ENCODE measurements around the gene TC2N. TPM values are rescaled to one million over a fixed set of nuclear protein-coding genes. Genes with fewer than 3 reads are reported as not detected.
"Not testable (repeated sequence)": the region's sequence is repeated elsewhere in the genome, so short reads cannot be mapped to it uniquely, and the experiment has no call there.

Gene TC2N
- total RNA-seq, 1 donor from 2014 or later = 46.1 TPM

DNA sequence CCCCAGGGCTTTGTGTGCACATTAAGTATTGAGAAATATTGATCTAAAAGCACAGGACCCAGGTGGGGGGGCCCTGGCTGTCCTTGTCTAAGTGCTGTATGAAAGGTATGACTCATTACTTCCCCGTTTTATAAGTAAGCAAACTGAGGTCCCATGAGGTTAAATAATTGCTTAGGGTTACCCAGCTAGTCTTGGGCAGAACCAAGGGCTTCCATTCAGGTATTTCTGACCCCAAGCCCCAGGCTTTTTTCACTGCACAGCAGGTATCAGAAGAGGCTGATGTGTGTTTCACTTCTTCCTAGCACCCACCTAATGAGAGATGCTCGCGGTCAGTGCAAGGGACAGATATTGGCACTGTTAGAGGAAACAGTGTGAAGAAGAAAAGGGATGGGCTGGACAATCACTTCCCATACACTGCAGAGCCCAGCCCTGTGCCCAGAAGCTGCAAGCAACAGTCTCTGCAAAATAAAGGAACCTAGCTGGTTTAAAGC, 4.7 kb upstream of the TC2N start:
- TF ChIP-seq CTCF (IDR thresholded peaks at IDR 0.05; ENCODE audit: insufficient read depth, low read length, severe bottlenecking) = no peak
- Histone ChIP-seq H3K4me3 (ENCODE audit: low read depth, low read length) (no peak overlapping the region), H3K36me3 (ENCODE audit: control insufficient read depth, insufficient read depth, low read length) (no peaks in the 10 kb centered on the region), H3K27me3 (ENCODE audit: control insufficient read depth, insufficient read depth, low read length) (no peaks in the 10 kb centered on the region)
- FAIRE-seq (no peak), DNase-seq (ENCODE audit: low read depth) (peak; percentile 27)

DNA sequence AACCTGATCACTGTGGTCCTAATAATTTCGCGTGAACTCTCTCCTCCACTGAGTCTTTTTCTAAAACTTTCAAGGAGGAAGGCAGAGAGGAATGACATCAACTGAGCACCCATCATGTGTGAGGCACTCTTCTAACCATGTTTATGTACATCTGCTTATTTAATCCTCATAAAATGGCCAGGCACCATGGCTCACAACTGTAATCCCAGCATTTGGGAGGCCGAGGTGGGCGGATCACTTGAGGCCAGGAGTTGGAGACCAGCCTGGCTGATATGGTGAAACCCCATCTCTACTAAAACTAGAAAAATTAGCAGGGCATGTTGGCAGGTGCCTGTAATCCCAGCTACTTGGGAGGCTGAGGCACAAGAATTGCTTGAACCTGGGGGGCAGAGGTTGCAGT, 4.1 kb upstream of the TC2N start:
- not testable (repeated sequence) for H3K36me3 ChIP-seq (ENCODE audit: control insufficient read depth, insufficient read depth, low read length); H3K27me3 ChIP-seq (ENCODE audit: control insufficient read depth, insufficient read depth, low read length); DNase-seq (ENCODE audit: low read depth); H3K4me3 ChIP-seq (ENCODE audit: low read depth, low read length); FAIRE-seq

DNA sequence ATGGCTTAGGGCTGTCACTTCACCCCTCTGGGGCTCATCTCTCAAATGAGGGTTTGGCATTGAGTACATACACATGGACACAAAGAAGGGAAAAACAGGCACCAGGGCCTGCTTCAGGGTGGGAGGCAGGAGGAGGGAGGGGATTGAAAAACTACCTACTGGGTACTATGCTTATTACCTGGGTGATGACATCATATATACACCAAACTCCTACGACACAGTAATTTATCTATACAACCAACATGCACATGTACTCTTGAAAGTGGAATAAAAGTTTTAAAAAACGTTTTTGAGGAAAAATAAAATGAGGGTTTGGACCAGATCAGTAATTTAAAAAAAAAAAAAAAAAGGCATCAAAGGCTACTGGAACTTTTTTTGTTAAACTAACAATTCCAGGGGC, 3.6 kb upstream of the TC2N start:
- H3K4me3 ChIP-seq (ENCODE audit: low read depth, low read length) = no peak overlapping the region
- H3K27me3 ChIP-seq (ENCODE audit: control insufficient read depth, insufficient read depth, low read length) = no peaks in the 10 kb centered on the region
- H3K36me3 ChIP-seq (ENCODE audit: control insufficient read depth, insufficient read depth, low read length) = no peaks in the 10 kb centered on the region
- TF ChIP-seq CTCF (IDR thresholded peaks at IDR 0.05; ENCODE audit: insufficient read depth, low read length, severe bottlenecking) = no peak
- no peak for DNase-seq (ENCODE audit: low read depth)
- FAIRE-seq = no peak

DNA sequence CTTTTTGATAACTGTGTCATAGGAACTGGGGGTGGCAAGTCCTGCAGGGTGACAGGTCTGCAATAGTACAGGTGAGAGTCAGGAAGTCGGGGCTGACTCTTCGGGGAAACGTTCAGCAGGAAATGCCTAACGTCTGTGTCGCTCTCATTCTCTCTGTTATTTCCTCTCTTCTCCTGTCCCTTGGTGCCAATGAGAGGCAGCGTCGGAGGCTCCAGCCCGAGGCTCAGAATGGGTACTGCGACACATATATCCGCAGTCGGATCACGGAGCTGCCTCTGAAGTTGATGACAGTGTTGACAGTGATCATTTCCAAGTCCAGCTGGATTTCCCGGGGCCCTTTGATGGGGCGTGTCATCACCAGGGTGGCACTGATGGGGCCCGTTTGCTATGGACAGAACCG, 2.7 kb upstream of the TC2N start:
- no peak for TF ChIP-seq CTCF (IDR thresholded peaks at IDR 0.05; ENCODE audit: insufficient read depth, low read length, severe bottlenecking)
- peak; percentile 72 for DNase-seq (ENCODE audit: low read depth)

GRCh38 chr14:91869556-91869955, 2.2 kb upstream of the TC2N start:
- DNase-seq (ENCODE audit: low read depth) = no peak
- FAIRE-seq = no peak
- no peak for TF ChIP-seq CTCF (IDR thresholded peaks at IDR 0.05; ENCODE audit: insufficient read depth, low read length, severe bottlenecking)
- Histone ChIP-seq H3K4me3 (ENCODE audit: low read depth, low read length) (no peak overlapping the region), H3K27me3 (ENCODE audit: control insufficient read depth, insufficient read depth, low read length) (no peaks in the 10 kb centered on the region), H3K36me3 (ENCODE audit: control insufficient read depth, insufficient read depth, low read length) (no peaks in the 10 kb centered on the region)

More for the DNA sequence above, 2.7 kb upstream of the TC2N start:
- H3K36me3 ChIP-seq (ENCODE audit: control insufficient read depth, insufficient read depth, low read length) = no peaks in the 10 kb centered on the region
- FAIRE-seq = no peak
- no peak overlapping the region for H3K4me3 ChIP-seq (ENCODE audit: low read depth, low read length)
- H3K27me3 ChIP-seq (ENCODE audit: control insufficient read depth, insufficient read depth, low read length) = no peaks in the 10 kb centered on the region

GRCh38 chr14:91866511-91867295, 633 bp downstream of the TC2N start:
- Histone ChIP-seq H3K4me3 (ENCODE audit: low read depth, low read length) (no peak overlapping the region), H3K36me3 (ENCODE audit: control insufficient read depth, insufficient read depth, low read length) (no peaks in the 10 kb centered on the region), H3K27me3 (ENCODE audit: control insufficient read depth, insufficient read depth, low read length) (no peaks in the 10 kb centered on the region)
- TF ChIP-seq CTCF (IDR thresholded peaks at IDR 0.05; ENCODE audit: insufficient read depth, low read length, severe bottlenecking) = no peak
- DNase-seq (ENCODE audit: low read depth) = no peak
- FAIRE-seq = no peak
